Activated naive CD4-positive, alpha-beta T cell treated with Interleukin-2 at 50 U/mL for 16 hours (primary cell): ENCODE measurements around the gene GMPPA.
A peak's percentile ranks its signal among the peaks of the same experiment; 100 is the strongest.

Experiments used
- DNase-seq: peaks from one replicate; pipeline ENCODE4 v3.0.0-alpha.2; 2020

Gene GMPPA

DNA sequence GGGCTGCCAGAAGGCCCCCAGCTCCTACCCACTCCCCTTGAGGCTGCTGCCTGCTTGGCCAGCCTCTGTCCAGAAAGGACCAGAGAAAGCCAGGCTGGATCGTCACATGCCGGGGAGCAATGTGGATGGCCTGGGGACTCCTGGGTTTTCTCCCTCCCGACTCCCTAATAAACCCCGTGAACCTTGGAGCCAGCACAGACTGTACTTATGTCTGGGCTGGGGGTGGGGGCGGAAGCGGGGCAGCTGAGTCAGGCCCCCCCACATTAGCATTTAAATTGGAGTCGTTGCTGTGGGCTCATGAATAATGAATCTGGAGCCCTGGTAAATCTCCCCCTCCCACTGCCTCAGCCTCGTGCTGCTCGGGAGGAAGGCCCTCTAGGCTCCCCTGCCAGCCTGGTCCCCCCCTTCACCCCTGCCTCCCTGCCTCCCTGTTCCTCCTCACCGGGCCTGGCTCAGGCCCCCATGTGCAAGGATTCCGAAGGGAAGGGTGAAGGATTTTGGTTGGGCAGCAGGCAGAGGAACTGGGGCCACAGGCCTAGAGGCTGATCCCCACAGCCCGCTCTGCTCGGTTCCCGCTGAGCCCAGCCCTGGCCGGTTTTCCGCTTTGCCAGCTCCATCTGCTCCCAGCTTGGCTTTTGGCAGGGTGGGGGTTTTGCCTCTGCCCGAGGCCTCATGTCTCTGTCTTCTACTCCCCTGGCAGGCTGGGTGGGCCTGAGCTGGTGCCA lies 8.3 kb downstream of the GMPPA start:
- DNase-seq: no peak

DNA sequence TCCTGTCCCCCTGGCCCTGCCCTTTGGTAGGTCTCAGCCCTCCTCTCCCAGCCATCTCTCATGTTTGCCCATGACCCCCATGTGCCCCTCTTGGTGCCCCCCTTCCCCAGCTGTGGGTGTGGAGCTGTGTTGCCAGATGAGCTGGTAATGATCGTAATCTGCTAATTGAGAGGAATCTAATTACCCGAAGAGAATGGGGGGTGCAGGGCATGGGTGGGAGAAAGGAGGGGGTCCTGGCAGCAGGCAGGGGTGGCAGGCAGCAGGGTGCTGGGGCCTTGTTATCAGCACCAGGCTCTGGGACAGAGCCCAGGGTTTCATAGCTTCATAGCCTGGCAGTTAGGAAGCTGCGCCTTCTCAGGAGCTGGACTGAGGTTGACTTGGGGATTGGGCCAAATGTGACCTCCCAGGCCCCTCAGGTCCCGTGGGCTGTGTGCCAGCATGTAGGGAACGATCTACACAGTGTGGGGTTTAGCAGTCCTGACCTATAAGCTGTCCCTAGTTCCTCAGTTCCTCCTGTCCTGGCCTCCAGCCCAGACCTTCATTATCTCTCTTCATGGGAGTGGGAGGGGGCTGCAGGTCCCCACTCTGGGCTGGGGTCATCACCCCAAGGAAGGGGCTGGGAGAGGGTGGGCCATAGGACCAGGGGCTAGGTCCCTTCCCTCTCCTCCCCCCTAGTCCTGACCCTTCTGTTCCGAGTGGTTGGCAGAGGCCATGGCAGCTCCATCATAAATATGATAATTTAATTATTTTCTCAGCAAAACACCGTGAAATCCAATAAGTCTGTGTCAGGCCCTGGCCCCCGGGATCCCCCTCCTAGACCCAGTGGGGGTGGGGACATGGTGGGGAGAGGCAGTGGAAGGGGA lies 9.1 kb downstream of the GMPPA start:
- no peak for DNase-seq

DNA sequence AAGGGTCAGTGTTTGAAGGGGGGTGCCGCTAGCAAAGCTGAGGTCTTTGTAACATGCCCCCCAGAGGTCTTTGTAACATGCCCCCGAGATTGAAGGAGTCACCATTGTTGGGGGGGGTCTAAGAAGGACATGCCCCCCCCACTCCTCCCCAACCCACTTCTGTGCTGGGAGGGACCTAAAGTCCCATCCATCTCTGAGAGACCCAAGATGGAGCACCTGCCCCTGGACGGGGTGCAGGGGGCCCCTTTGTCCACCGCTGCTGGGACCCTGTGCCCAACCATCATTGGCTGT lies 9.7 kb downstream of the GMPPA start:
- DNase-seq: no peak

DNA sequence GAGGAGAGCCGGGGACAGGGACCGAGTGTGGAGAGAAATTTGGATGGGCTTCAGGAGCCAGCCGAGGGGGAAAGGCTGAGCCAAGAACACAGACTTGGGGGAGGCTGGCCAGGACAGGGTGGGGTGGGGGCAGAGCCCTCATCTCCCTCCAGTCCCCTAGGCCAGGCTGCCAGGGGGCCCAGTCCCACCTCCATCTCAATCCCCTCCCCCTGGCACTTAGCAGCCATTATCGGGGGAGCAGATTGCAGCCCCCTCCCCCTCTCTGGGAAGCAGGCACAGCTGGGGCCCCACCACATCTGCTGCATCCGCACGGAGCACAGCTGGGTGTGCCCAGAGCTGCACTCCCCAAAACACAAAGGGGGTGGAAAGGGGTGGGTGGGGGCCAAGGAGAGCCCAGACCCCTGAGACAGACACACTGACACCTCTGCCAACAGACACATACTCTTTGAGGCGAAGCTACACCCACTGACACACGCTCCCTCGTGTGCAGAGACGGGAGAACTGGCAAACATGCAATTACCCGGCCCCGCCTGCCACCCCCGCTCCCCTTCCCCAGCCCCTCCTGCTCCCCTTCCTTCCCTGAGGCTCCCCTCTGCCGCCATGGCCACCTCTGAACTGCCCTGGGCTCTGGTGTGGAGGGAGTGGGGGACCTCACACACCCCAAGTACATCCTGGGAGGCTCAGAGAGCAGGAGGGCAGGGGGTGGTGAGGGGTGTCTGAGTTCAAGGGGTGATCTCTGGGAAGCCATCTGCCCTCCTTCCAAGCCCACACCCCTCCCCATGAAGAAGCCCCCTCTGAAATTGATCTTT lies 10.5 kb downstream of the GMPPA start:
- no peak for DNase-seq

DNA sequence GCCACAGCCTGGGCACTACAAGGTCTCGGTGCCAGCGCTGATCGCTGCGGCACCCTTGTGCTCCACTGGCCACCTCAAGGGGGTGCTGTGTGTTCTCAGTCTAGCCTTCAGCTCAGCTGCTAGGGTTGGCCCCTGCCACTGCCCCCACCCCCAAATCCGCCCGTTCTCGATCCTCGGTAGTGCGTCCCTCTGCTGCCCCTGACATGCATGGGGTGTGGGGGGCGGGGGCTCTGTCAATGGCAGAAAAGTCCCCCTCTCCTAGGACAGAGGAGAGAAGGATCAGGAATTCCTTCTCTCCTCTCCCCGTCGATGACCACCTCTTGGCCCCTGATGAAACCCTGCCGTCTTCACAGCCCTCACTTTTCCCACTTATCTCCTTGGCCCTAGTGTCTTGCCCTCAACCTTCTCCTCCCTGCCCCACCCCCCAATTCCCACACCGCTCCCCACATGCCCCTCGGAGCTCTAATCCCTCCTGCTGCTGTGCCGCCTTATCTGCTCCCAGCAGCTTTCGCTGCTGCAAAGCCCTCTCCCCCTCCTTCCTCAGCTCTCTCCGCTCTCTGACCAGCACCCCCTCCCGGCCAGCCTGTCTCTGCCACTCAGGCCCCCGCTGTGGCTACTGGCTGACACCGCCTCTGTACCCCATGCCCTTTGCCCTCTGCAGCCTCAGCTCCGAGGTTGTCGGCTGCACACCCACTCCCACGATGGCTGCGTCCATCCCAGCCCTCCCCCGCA lies 11.3 kb downstream of the GMPPA start:
- DNase-seq: peak; percentile 55

DNA sequence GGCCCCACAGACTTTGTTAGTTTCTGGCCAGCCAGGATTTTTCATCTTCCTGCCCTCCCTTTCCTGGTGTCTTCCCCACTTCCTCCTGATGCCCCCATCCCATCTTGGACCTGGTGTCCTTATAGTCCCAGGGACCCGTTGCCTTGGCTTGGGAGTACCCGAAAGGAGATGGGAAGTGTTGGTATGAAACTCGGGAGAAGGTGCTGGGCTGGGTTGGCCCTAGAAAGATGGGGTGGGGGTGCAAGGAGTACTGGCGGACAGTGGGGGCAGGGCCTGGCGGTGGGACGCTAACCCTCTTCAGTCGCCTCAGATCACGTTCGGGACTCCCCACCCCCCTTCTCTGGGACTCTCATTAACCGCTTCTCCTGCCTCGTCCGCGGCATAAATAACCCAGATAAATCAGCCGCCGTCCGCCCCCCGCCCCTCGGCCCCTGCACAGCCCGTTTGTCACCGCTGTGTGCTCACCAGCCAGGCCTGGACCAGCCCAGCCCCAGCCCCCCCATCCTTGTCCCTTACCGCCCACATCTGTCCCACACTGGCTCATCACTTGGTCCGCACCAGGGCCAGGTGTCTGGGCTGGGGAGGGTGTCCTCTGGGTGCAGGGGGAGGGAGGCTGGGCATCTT lies 11.9 kb downstream of the GMPPA start:
- no peak for DNase-seq

DNA sequence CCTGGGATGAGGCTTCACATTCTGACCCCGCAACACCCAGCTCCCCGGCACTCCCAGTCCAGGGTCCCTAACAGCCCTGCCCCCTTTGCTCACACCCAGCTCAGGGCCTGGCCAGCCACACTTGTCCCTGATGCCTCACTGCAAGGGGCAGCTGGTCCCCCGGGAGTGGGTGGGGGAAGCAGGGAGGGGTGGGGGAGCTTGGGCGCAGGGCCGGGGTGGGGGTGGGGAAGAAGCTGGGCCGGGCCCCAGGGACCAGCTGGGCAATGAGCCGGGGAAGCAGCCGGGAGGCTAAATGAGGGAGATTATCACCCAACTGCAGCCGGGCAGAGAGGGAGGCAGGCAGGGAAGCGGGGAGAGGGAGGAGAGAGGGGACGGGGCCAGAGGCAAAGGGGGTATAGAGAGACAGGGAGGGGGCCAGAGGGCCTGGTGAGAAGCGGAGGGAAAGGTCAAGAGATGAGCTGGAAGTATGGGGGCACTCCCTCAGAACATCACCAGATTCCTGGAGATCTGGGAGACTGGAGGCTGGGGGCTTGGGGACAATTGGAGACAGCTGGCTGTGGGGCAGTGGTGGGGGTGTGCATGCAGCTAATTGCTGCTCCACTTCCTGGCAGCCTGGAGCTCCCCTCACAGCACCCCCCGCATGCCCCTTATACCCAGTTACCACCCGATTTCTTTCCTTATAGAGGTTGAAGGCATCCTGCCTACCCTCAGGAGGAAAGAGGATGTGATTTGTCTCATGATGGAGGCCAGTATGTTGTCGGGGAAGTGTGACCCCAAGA lies 13.0 kb downstream of the GMPPA start:
- DNase-seq: no peak

DNA sequence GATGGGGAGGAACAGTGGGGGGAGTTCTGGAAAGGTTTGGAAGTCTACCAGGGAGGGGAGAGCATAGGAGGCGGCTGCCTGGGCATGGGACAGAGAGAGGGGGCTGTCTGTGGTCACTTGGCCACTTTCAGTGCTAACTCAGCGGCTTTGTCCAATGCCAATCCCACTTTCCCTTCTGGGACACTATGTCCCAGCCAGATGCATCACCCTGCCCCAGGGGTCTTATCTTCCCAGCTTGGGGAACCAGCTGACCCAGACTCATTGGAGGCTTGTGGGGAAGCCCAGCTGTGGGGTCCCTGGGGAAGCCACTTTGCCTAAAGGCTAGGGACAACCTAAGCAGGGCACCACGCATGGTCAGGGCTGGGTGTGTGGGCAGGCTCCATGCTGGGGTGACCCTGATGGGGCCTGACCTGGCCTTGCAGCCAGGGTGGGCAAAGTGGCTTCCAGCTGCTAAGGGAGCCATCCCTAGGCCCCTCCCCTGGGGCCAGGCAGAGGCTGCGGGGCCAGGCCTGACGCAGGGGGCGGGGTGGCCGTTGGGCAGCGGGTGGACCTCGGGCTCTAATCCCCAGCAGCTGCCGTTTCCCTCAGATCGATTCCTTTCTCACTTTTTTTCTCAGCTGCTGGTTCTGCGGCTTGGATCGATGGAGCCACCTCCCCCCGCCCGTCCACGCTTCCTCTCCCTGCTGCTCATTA lies 14.0 kb downstream of the GMPPA start:
- no peak for DNase-seq

DNA sequence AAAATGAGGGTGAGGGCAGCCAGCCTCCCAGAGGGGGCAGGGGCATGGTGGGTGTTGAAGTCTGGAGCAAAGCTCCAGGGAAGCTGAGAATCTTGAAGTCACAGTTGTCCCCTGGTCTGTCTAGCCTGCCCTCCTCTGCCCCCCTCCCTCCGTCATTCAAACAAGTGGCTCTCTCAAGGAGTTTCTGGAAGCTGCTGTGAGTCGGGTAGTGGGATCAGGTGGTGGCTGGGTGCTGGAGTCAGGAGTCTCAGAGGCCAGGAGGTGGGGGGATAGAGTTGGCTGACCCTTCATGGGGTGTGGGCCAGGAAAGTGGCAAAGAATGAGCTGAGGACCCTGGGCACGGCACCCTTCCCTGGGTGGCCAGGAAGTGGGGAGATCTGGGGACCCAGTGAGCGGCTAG lies 15.1 kb downstream of the GMPPA start:
- DNase-seq: no peak

DNA sequence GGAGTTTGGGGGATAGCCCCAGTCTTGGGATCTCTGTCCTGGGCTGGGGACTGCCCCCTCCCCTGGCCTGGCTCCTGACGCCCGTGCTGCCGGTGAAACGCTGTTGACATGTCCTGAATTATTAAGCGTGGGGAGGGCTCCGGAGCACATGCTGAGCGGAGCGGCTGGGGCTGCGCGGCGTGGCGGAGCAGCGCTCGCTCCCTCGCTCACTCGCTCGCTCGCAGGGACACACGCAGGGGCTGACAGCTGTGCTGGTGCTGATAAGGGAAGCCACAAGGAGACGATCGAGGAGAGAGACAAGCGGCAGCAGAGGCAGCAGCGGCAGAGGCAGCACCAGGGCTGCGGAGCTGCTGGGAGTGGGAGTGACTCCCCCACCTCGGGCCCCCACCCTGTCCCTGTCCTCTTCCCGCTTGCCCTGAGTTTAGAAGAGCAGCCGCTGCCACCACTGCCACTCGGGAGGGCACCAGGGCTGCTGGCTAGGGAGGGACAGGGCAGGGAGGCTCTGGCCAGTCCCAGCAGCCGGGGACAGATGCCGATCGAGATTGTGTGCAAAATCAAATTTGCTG lies 15.6 kb downstream of the GMPPA start, which contains the start of gene ASIC4:
ASIC4 (plus strand) TSS at position 287 of the 566 bp plus-strand sequence; CDS start at position 530, 243 bp downstream.
- no peak for DNase-seq

DNA sequence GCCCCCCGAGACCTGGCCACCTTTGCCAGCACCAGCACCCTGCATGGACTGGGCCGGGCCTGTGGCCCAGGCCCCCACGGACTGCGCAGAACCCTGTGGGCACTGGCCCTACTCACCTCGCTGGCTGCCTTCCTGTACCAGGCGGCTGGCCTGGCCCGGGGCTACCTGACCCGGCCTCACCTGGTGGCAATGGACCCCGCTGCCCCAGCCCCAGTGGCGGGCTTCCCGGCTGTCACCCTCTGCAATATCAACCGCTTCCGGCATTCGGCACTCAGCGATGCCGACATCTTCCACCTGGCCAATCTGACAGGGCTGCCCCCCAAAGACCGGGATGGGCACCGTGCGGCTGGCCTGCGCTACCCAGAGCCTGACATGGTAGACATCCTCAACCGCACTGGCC lies 16.1 kb downstream of the GMPPA start:
- no peak for DNase-seq

DNA sequence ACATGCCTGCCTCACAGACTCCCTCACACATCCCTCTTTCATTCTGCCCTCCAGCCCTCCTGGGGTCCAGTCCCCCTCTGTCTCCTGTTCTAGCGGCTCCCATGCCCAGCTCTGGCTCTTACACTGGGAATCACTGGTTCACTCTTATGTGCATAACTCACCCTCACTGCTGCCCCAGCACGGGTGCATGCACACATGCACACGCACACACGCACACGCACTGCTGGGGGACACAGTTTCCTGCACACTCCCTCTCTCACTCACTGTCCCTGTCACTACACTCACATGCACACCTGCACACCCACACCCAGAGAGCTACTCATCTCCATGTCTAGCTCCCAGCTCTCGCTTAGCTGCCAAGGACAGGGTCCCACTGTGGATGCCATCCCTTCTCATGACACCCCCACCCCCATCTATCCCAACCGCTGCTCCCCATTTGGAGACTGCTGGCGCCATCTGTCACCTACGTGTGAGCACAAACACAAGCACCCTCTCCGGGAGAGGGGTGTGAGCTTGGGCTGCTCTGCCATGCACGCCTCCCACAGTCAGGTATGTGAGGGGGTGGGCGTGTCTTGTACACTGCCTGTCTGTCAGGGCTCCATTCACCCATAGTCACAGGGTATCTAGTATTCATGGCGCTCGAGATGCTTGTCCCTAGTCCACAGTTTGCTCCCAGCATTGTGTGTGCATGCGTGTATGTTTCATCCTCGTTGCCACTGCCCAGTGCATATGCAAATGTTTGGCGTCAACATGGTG lies 17.4 kb downstream of the GMPPA start:
- DNase-seq: no peak

DNA sequence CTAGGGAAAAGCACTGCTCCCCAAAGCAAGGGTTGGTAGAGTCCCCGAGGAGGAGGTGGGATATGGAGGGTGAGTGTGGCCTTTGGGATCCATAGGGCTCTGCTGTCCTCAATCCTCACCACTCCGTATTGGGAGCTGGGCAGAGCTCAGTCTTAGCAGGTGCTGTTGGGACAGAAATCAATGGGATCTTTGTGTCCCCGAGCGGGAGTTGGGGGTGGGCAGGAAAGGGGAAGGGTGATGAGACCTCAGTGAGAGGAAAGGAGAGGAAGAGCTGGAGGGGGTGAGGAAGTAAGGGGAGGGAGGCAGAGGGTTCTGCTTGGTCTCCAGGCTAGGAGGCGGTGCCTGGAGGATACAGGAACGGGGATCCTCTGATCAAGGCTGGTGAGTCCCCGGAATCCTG lies 18.2 kb downstream of the GMPPA start:
- DNase-seq: no peak

DNA sequence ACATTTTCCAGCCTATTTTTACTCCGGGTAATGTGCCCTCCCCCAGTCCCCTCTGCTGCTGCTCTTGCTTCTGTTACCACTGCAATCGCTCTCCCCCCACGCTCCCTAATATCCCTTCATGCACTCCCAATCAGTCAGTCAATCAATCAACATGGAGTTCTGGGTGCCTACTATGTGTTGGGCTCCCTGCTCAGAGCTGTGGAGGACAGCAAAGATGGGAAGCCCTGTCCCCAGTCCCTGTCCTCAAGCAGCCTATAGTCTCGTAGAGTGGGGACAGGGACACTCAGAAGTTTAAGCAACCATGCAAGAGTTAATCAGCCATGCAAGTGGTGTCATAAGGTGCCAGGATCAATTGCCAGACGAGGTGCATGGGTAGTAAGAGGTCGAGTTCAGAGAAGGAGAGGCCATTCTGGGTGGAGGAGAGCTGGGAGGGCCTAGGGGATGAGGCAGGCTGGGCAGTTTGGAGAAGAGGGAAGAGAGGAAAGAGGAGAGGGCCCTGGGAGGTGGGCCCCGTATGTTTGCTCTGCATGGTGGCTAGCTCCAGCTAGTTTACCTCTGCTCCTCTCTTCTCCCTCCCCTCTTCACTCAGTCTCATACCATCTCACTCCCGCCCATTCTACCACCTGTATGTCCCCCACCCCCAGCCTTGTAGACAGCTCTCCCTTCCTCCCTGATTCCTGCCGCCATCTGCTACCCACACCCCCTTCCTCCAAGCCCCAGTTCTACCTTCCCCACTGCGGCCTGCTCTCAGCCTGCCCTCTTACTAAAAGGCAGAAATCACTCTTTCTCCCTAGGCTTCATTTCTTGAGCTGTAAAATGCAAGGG lies 19.5 kb downstream of the GMPPA start:
- DNase-seq: no peak

DNA sequence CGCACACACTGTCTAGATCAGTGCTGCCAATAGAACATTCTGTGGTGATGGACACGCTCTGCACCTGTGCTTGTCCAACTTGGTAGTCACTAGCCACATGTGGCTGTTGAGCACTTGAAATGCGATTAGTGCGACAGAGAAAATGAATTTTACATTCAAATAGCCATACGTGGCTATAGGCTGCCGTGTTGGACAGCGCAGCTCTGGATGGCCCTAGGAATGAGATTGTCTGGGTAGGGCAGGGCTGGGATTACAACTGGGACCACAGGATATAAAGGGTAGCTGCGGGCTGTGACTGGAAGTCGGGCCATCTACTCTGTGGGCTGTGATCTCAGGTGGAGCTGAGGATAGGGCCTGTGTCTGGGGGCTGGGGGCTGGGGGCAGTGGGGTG lies 20.8 kb downstream of the GMPPA start:
- no peak for DNase-seq

DNA sequence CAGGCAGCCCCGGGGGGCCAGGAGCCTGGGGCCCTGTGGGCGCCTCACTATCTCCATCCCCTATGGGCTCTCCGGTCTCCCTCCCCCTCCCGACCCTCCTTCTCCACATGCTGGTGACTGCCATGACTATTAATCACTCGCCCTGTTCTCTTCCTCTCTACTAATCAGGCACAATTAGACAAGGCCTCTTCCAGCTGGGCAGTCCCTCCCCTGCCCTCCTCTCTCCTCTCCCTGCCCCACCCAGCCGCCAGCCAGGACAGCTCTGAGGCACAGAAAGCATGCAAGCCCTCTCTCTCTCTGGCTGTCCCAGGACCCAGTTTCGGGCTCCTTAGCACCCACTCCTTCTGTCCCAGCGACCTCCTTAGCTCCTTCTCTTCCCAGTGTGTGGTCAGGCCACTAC lies 21.4 kb downstream of the GMPPA start:
- DNase-seq: no peak

DNA sequence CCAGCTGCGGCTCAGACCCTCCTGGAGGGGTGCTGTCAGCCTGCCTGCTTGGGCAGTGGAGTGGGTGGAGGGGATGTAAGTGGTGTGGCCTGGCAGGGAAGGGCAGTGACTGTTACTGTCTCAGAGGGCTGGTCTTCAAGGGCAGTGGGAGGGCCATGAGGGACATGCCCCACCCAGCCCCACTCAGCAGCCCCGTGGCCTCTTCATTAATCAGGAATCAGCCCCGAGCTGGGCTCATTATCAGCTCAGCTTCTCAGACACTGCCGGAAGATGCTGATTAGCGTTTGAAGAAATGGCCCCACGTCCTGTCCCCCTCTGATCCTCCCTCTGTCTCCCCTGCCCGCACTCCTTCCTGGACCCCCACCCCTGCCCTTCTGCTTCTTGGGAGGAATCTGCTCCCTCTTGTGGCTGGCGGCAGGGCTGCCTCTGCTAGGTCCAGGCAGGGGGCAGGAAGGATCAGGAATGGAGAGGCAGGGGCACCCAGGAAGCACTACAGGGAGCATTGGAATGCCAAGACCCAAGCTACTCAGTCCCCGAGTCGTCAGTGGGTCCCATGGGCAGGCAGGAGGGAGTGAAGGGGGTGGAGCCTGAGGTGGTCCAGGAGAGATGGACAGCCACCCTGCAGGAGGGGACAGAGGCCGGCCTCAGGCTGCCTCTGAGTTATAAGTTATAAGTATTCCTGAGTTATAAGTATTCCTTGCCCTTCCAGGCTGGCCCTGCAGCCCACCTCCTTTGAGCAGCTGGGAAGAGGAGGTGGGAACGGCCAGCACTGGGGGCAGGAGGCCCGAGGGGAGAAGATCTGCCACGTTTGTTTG lies 22.6 kb downstream of the GMPPA start:
- DNase-seq: no peak
